ENCODE measurements around the gene LAMA2.

- TF ChIP-seq POLR2A (IDR thresholded peaks at IDR 0.05; ENCODE audit: borderline replicate concordance, extremely low read depth, insufficient read depth, insufficient read length) (no peak), CTCF (IDR thresholded peaks at IDR 0.05 in 2 of 3, conservative IDR thresholded peaks at IDR 0.05 in 1 of 3; ENCODE audit: borderline replicate concordance in 1 of 3, insufficient read depth in 1 of 3, low read depth in 2 of 3, low read length in 2 of 3) (no peak; a peak in 1 of 6 replicates), EZH2phosphoT487 (IDR thresholded peaks at IDR 0.05; ENCODE audit: borderline replicate concordance) (no peak), SIN3A (IDR thresholded peaks at IDR 0.05; ENCODE audit: low read depth) (no peak)
These were observed 536.4 kb downstream of the LAMA2 start for GRCh38 chr6:129419324-129419723.
